Cardiac muscle cell (in vitro differentiated cells and primary cell): ENCODE data around the gene LNX1. TPM values are rescaled to one million over a fixed set of nuclear protein-coding genes. Genes with fewer than 3 reads are reported as not detected.

Source experiments
- DNase-seq, 2 donors: peaks; one replicate each; pipeline versions ENCODE4 v3.0.0 to v3.0.0-alpha.2; 2010 to 2017; ENCODE audit warnings: low read depth in 1 of 2, low spot score in 1 of 2
- H3K27ac ChIP-seq: fragments of 200-600 bp; sonication (generic); 2 replicates; pipeline ENCODE4 v1.5.1; 2016
- H3K27me3 ChIP-seq: fragments of 200-600 bp; sonication (generic); 2 replicates; pipeline ENCODE4 v1.6.0; 2016; ENCODE audit warnings: control low read depth
- H3K36me3 ChIP-seq: fragments of 200-600 bp; sonication (generic); 2 replicates; pipeline ENCODE4 v1.5.1; 2016; ENCODE audit warnings: control low read depth
- H3K4me1 ChIP-seq: fragments of 200-600 bp; sonication (generic); 2 replicates; pipeline ENCODE4 v1.8.1; 2017; ENCODE audit warnings: low read depth, mild to moderate bottlenecking, mixed run types
- H3K4me3 ChIP-seq: fragments of 200-600 bp; sonication (generic); 2 replicates; pipeline ENCODE4 v1.5.1; 2016; ENCODE audit warnings: mild to moderate bottlenecking
- H3K9me3 ChIP-seq: fragments of 200-600 bp; sonication (generic); 2 replicates; pipeline ENCODE4 v1.5.1; 2017; ENCODE audit warnings: low read depth, mild to moderate bottlenecking, control low read depth
- CTCF ChIP-seq: IDR thresholded peaks from 2 replicates; pipeline ENCODE4 v1.5.1; 2012; ENCODE audit warnings: low read depth, mild to moderate bottlenecking, low read length
- polyA plus RNA-seq: library from polyadenylated mRNA; unstranded; fragments of >200 nt; fragmentation: Nextera tagmentation; extraction: Ambion mirVana; gene quantifications from 2 replicates; pipeline ENCODE4 v1.2.1, GENCODE V29; 2016
- total RNA-seq: library from RNA; depleted of rRNA; stranded (reverse); fragments of >200 nt; gene quantifications from 2 replicates; pipeline ENCODE4 v1.2.3, GENCODE V29; 2016

Gene LNX1
- total and polyA plus RNA-seq, 2 experiments from 2014 or later, result 1.1 to 2.0 TPM

GRCh38 chr4:53455766-53456165 is 135.5 kb downstream of the LNX1 start:
- H3K27ac ChIP-seq, result no peak overlapping the region
- TF ChIP-seq CTCF, result no peak
- no peak for DNase-seq
- H3K36me3 ChIP-seq, result peaks cover 24% of the 10 kb centered on the region
- no peaks in the 10 kb centered on the region for H3K9me3 ChIP-seq
- peaks cover 7% of the 10 kb centered on the region for H3K4me1 ChIP-seq
- H3K27me3 ChIP-seq, result no peaks in the 10 kb centered on the region
- no peak overlapping the region for H3K4me3 ChIP-seq

GRCh38 chr4:53453385-53453784 is 137.9 kb downstream of the LNX1 start:
- Histone ChIP-seq H3K4me3 (no peak overlapping the region), H3K36me3 (peaks cover 20% of the 10 kb centered on the region), H3K4me1 (no peaks in the 10 kb centered on the region), H3K9me3 (no peaks in the 10 kb centered on the region), H3K27me3 (no peaks in the 10 kb centered on the region), H3K27ac (no peak overlapping the region)
- no peak for DNase-seq
- no peak for TF ChIP-seq CTCF

GRCh38 chr4:53450773-53451172 is 140.5 kb downstream of the LNX1 start:
- no peak overlapping the region for H3K27ac ChIP-seq
- no peak for TF ChIP-seq CTCF
- DNase-seq, result peak in 1 of 2 donors; percentile 8

GRCh38 chr4:53444954-53445353 is 146.3 kb downstream of the LNX1 start:
- Histone ChIP-seq H3K4me1 (no peaks in the 10 kb centered on the region), H3K36me3 (peaks cover 26% of the 10 kb centered on the region), H3K9me3 (no peaks in the 10 kb centered on the region), H3K27me3 (no peaks in the 10 kb centered on the region), H3K4me3 (no peak overlapping the region), H3K27ac (no peak overlapping the region)
- TF ChIP-seq CTCF, result no peak
- DNase-seq, result no peak

More at GRCh38 chr4:53450773-53451172, 140.5 kb downstream of the LNX1 start:
- Histone ChIP-seq H3K9me3 (no peaks in the 10 kb centered on the region), H3K27me3 (no peaks in the 10 kb centered on the region), H3K4me3 (no peak overlapping the region), H3K4me1 (no peaks in the 10 kb centered on the region), H3K36me3 (peaks cover 20% of the 10 kb centered on the region)

GRCh38 chr4:53441564-53441963 is 149.7 kb downstream of the LNX1 start:
- TF ChIP-seq CTCF, result no peak
- no peaks in the 10 kb centered on the region for H3K9me3 ChIP-seq
- H3K27ac ChIP-seq, result no peak overlapping the region
- peaks cover 26% of the 10 kb centered on the region for H3K36me3 ChIP-seq
- no peak overlapping the region for H3K4me3 ChIP-seq
- H3K4me1 ChIP-seq, result no peaks in the 10 kb centered on the region
- no peaks in the 10 kb centered on the region for H3K27me3 ChIP-seq
- no peak for DNase-seq

- Histone ChIP-seq H3K36me3 (peaks cover 8% of the 10 kb centered on the region), H3K9me3 (no peaks in the 10 kb centered on the region), H3K4me1 (no peaks in the 10 kb centered on the region), H3K27ac (no peak overlapping the region), H3K4me3 (no peak overlapping the region), H3K27me3 (no peaks in the 10 kb centered on the region)
- no peak for TF ChIP-seq CTCF
- peak in 1 of 2 donors; percentile 9 for DNase-seq
Measured at GRCh38 chr4:53436251-53436650, 155.0 kb downstream of the LNX1 start.
